GM12878 (cell line): ENCODE data around the gene ROCK2. TPM values are rescaled to one million over a fixed set of nuclear protein-coding genes. Genes with fewer than 3 reads are reported as not detected.

Experiments
- ATAC-seq: fragments of 200-7000 bp; cut with Tn5 transposase; 3 replicates; pipeline ENCODE4 v1.9.1; 2020; ENCODE audit warnings: mild to moderate bottlenecking, moderate library complexity
- BruUV-seq: library from RNA; stranded (reverse); fragments of 400-500 nt; replicated peaks from 2 replicates; lab custom pipeline; 2021; lab: Mats Ljungman, UMichigan
- CTCF ChIA-PET: fragments of 300-600 bp; sonication (Branson Sonifier 250); formaldehyde crosslinking; extraction: SDS; loops from one replicate; lab custom pipeline; 2021; ENCODE audit warnings: inconsistent platforms; lab: Yijun Ruan, JAX
- POLR2A ChIA-PET: fragments of 350-600 bp; formaldehyde crosslinking; extraction: SDS; loops from one replicate; lab custom pipeline; 2021; ENCODE audit warnings: inconsistent platforms; lab: Charles Lee
- RAD21 ChIA-PET: fragments of 300-600 bp; sonication (Branson Sonifier 250); formaldehyde crosslinking; loops from one replicate; lab custom pipeline; 2023; ENCODE audit warnings: antibody characterized with exemption; ENCODE audit not compliant: unreplicated experiment; lab: Charles Lee
- SMC1A ChIA-PET: fragments of 300-600 bp; sonication (Branson Sonifier 250); formaldehyde crosslinking; loops from one replicate; lab custom pipeline; 2023; ENCODE audit not compliant: unreplicated experiment, uncharacterized antibody; lab: Charles Lee
- DNase-seq: peaks from one replicate; pipeline ENCODE4 v3.0.0-alpha.2; 2011; ENCODE audit warnings: low read depth, low spot score
- FAIRE-seq: peaks from 3 replicates; lab custom pipeline; 2011; peaks lifted over from hg19 to GRCh38; lab: Jason Lieb, UNC
- H2AFZ ChIP-seq: 2 replicates; pipeline ENCODE4 v1.6.0; 2011; ENCODE audit warnings: low read depth, low read length, control low read depth; ENCODE audit not compliant: control insufficient read depth
- H3K27ac ChIP-seq: 2 replicates; pipeline ENCODE4 v1.5.1; 2011; ENCODE audit warnings: control low read depth; ENCODE audit not compliant: control insufficient read depth, insufficient read depth
- H3K27me3 ChIP-seq, 2 experiments: replicated peaks in 1 of 2; 2 replicates each; pipeline versions ENCODE4 v1.6.0 to v1.6.1; 2011; ENCODE audit warnings: low read length in 1 of 2; ENCODE audit not compliant: control insufficient read depth in 2 of 2, insufficient read depth in 2 of 2
- H3K36me3 ChIP-seq, 2 experiments: 2 replicates each; pipeline ENCODE4 v1.5.1; 2011; ENCODE audit warnings: low read length in 1 of 2; ENCODE audit not compliant: control insufficient read depth in 2 of 2, insufficient read depth in 2 of 2
- H3K4me1 ChIP-seq: 2 replicates; pipeline ENCODE4 v1.6.1; 2011; ENCODE audit warnings: mild to moderate bottlenecking, low read length, moderate library complexity, mixed read lengths; ENCODE audit not compliant: control insufficient read depth, insufficient read depth
- H3K4me2 ChIP-seq: 2 replicates; pipeline ENCODE4 v1.6.0; 2011; ENCODE audit warnings: control low read depth; ENCODE audit not compliant: control insufficient read depth, insufficient read depth
- H3K4me3 ChIP-seq: fragments of 200-600 bp; sonication (generic); 2 replicates; pipeline ENCODE4 v1.5.1; 2016
- H3K79me2 ChIP-seq: 2 replicates; pipeline ENCODE4 v1.6.0; 2011; ENCODE audit warnings: low read length; ENCODE audit not compliant: control insufficient read depth, insufficient read depth
- H3K9ac ChIP-seq: 2 replicates; pipeline ENCODE4 v1.8.0; 2011; ENCODE audit warnings: low read length, control low read depth, mixed read lengths; ENCODE audit not compliant: control insufficient read depth, insufficient read depth
- H3K9me3 ChIP-seq: replicated peaks from 3 replicates; pipeline ENCODE4 v1.5.1; 2011; ENCODE audit warnings: mild to moderate bottlenecking, low read length; ENCODE audit not compliant: control insufficient read depth, insufficient read depth
- H4K20me1 ChIP-seq: 2 replicates; pipeline ENCODE4 v1.6.0; 2011; ENCODE audit not compliant: control insufficient read depth, insufficient read depth
- BRCA1 ChIP-seq: IDR thresholded peaks from 2 replicates; pipeline ENCODE4 v1.6.1; 2011; ENCODE audit warnings: low read depth, low read length, improper control_type of control experiment
- IRF4 ChIP-seq: IDR thresholded peaks from 2 replicates; pipeline ENCODE4 v1.6.1; 2011; ENCODE audit warnings: low read depth, low read length
- JUNB ChIP-seq: IDR thresholded peaks from 2 replicates; pipeline ENCODE4 v1.6.1; 2016; ENCODE audit warnings: antibody characterized with exemption, mild to moderate bottlenecking
- RAD51 ChIP-seq: fragments of 450-650 bp; IDR thresholded peaks from 2 replicates; pipeline ENCODE4 v1.6.1; 2016; ENCODE audit warnings: moderate library complexity, mild to moderate bottlenecking, inconsistent platforms
- RELA ChIP-seq: fragments of 450-650 bp; IDR thresholded peaks from 2 replicates; pipeline ENCODE4 v1.8.0; 2014; ENCODE audit warnings: borderline replicate concordance; ENCODE audit not compliant: partially characterized antibody
- SKIL ChIP-seq: fragments of 450-650 bp; IDR thresholded peaks from 2 replicates; pipeline ENCODE4 v1.6.1; 2017; ENCODE audit warnings: mild to moderate bottlenecking, low read depth, inconsistent platforms; ENCODE audit not compliant: poor library complexity, severe bottlenecking
- YBX1 ChIP-seq: fragments of 450-650 bp; IDR thresholded peaks from 2 replicates; pipeline ENCODE4 v1.6.1; 2016; ENCODE audit warnings: antibody characterized with exemption
- WGBS: methylation state at CpG from one replicate; pipeline ENCODE4 v1.1.6; 2016; ENCODE audit warnings: low lambda C conversion rate; ENCODE audit not compliant: insufficient replicate concordance, insufficient coverage; ENCODE audit errors: missing lambda C conversion rate; 5-methylcytosine and 5-hydroxymethylcytosine counted together
- in situ Hi-C: fragments of 300-500 bp; cut with MboI; formaldehyde crosslinking; loops from 9 replicates; pipeline ENCODE4 v1.14.3; 2018; ENCODE audit warnings: mixed read lengths
- intact Hi-C: fragments of 100-400 bp; cut with micrococcal nuclease; formaldehyde crosslinking; loops from one replicate; pipeline ENCODE4 v1.14.2; 2022; ENCODE audit not compliant: unreplicated experiment
- polyA plus RNA-seq, 11 experiments: library from polyadenylated mRNA; depleted of rRNA in 4 of 11; unstranded in 6 of 11; stranded (reverse) in 5 of 11; fragments of >200 nt; fragmentation: Nextera tagmentation in 4 of 11; fragmentation: Illumina TruSeq in 1 of 11; extraction: Ambion mirVana in 4 of 11; extraction: Trizol in 1 of 11; gene quantifications; 1 replicate in 1 of 11; 2 replicates in 10 of 11; pipeline versions ENCODE4 v1.2.1 to v1.2.3, GENCODE V29; 2011 to 2016; ENCODE audit warnings: inconsistent platforms in 2 of 11, missing spikeins in 2 of 11, low read depth in 1 of 11
- total RNA-seq, 4 experiments: library from RNA; depleted of rRNA in 3 of 4; stranded (reverse); fragments of >200 nt in 3 of 4; fragmentation: Illumina TruSeq in 1 of 4; extraction: Trizol in 1 of 4; gene quantifications; 2 replicates each; pipeline versions ENCODE4 v1.2.1 to v1.2.3, GENCODE V29; 2013 to 2021

The ROCK2 gene
- total and polyA plus RNA-seq, 10 of the 15 experiments (the other 5 are each of a cell fraction or from before 2014, with no cell fraction given): 4.6 to 22.1 (median 8.3) TPM

GRCh38 chr2:11340717-11341116 is 3.7 kb downstream of the ROCK2 start (continued):
- TF ChIP-seq YBX1: no peak
- TF ChIP-seq BRCA1: no peak
- no peak for TF ChIP-seq RAD51

DNA sequence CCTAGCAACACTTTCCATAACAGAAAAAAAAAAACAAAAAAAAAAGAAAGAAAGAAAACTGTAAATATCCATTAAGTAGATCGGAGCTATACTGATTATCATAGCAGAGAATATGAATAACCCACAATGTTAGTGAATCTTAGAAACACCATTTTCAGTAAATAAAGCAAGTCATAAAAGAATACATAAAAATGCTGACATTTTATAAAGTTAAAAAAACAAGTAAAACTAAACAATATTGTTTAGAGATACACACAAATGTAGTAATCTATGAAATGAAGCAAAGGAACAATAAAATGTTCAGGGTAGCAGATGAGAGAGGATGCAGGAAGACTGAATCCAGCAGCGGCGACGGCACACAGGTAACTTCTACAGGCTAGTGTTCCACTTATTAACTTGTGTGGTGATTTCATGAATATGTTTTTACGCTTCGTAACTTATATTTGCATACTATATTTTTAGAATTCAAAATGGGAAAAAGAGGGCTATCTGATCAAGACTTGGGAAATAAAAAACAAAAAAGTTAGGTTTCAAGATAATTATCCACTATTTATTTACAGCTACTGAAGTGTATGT is 4.8 kb downstream of the ROCK2 start:
- BruUV-seq: no TSS peak
- ATAC-seq (no peak), DNase-seq (no peak), FAIRE-seq (no peak)
- Histone ChIP-seq H3K4me1 (no peaks in the 10 kb centered on the region), H3K9me3 (no peaks in the 10 kb centered on the region; the same call in 2 of the 3 replicates), H3K9ac (no peak overlapping the region), H3K27ac (no peak overlapping the region), H3K79me2 (peaks cover 77% of the 10 kb centered on the region), H3K4me2 (no peak overlapping the region), H3K36me3 (no peaks in the 10 kb centered on the region), H2AFZ (no peak overlapping the region), H4K20me1 (no peaks in the 10 kb centered on the region), H3K4me3 (peak overlapping the region; percentile 30; the same call in 1 of the 2 replicates), H3K27me3 (no peaks in the 10 kb centered on the region)
- RAD21 ChIA-PET: interaction anchor here (1.4 kb wide), 1 partner anchor 19 kb away, joined by 3 read pairs; no protein-coding TSS in a partner anchor
- no peak for TF ChIP-seq RELA
- TF ChIP-seq IRF4: no peak
- no peak for TF ChIP-seq SKIL
- TF ChIP-seq RAD51: no peak
- no peak for TF ChIP-seq JUNB
- intact Hi-C loops: loop anchor here (5.0 to 10.0 kb wide), 2 partner anchors 107 to 205 kb away; a partner anchor contains a TSS
- SMC1A ChIA-PET: interaction anchor here (0.6 to 0.7 kb wide), 2 partner anchors 12 to 490 kb away, joined by 3 to 4 read pairs; no protein-coding TSS in a partner anchor
- WGBS: 68% methylated on average over 6 of the region's 6 CpGs
- CTCF ChIA-PET: interaction anchor here (0.6 kb wide), 1 partner anchor 218 kb away, joined by 3 read pairs; no protein-coding TSS in a partner anchor
- POLR2A ChIA-PET: interaction anchor here (0.6 kb wide), 1 partner anchor 178 kb away, joined by 3 read pairs; no protein-coding TSS in a partner anchor
- in situ Hi-C loops: no loop called here
